ENCODE results near the gene LRBA.

GRCh38 chr4:150547154-150547838 lies 467.8 kb downstream of the LRBA start:
- TF ChIP-seq POLR2A (IDR thresholded peaks at IDR 0.05), result no peak
- no peak for TF ChIP-seq CTCF (IDR thresholded peaks at IDR 0.05)

Data from testis (tissue), 2 donors.